K562 (cell line): ENCODE results near the gene TSPAN16. TPM values are rescaled to one million over a fixed set of nuclear protein-coding genes. Genes with fewer than 3 reads are reported as not detected.
A peak's percentile ranks its signal among the peaks of the same experiment; 100 is the strongest.

ENCODE experiments used
- ASH1L ChIP-seq: fragments of 450-650 bp; IDR thresholded peaks from 2 replicates; pipeline ENCODE4 v1.6.1; 2018; ENCODE audit warnings: borderline replicate concordance, mild to moderate bottlenecking, low read depth; ENCODE audit not compliant: partially characterized antibody
- CEBPB ChIP-seq: fragments of 450-650 bp; IDR thresholded peaks from 2 replicates; pipeline ENCODE4 v1.6.1; 2016; ENCODE audit warnings: missing genetic modification characterization, missing compliant biosample characterization
- CHD2 ChIP-seq: IDR thresholded peaks from 2 replicates; pipeline ENCODE4 v1.6.1; 2011; ENCODE audit warnings: low read depth, low read length
- FOXA3 ChIP-seq, 2 experiments: fragments of 450-650 bp in 1 of 2; sonication (generic) in 1 of 2; formaldehyde crosslinking; IDR thresholded peaks in 1 of 2; conservative IDR thresholded peaks in 1 of 2; 2 replicates each; pipeline versions ENCODE4 v1.4.0 to v1.8.0; 2020 to 2022; ENCODE audit warnings: mild to moderate bottlenecking in 2 of 2, missing genetic modification reagents in 1 of 2
- HNRNPLL ChIP-seq: fragments of 200-400 bp; formaldehyde crosslinking; IDR thresholded peaks from 2 replicates; pipeline ENCODE4 v1.6.1; 2017; ENCODE audit warnings: low read length, low read depth, mild to moderate bottlenecking; ENCODE audit not compliant: poor library complexity, severe bottlenecking
- HOXB6 ChIP-seq: fragments of 250-450 bp; sonication (Bioruptor Pico); IDR thresholded peaks from 2 replicates; pipeline ENCODE4 v1.5.1; 2022; ENCODE audit warnings: mild to moderate bottlenecking, borderline replicate concordance
- MEF2D ChIP-seq: conservative IDR thresholded peaks from 2 replicates; pipeline ENCODE4 v1.6.1; 2016; ENCODE audit warnings: low read depth, missing genetic modification characterization, missing compliant biosample characterization
- NCOR1 ChIP-seq: fragments of 450-650 bp; IDR thresholded peaks from 2 replicates; pipeline ENCODE4 v1.6.1; 2016; ENCODE audit warnings: mild to moderate bottlenecking, moderate library complexity
- PHB ChIP-seq: fragments of 250-450 bp; sonication (Bioruptor Pico); IDR thresholded peaks from 2 replicates; pipeline ENCODE4 v1.5.0; 2021
- PHF8 ChIP-seq: fragments of 200-600 bp; sonication (generic); IDR thresholded peaks from 2 replicates; pipeline ENCODE4 v1.6.1; 2012; ENCODE audit warnings: mixed run types, mild to moderate bottlenecking, inconsistent platforms, low read length, moderate library complexity, borderline replicate concordance
- PHTF2 ChIP-seq: fragments of 250-450 bp; sonication (Bioruptor Pico); IDR thresholded peaks from 2 replicates; pipeline ENCODE4 v1.5.0; 2021; ENCODE audit warnings: mild to moderate bottlenecking
- PRMT5 ChIP-seq: sonication (generic); formaldehyde crosslinking; IDR thresholded peaks from 2 replicates; pipeline ENCODE4 v1.5.0; 2020; ENCODE audit warnings: missing genetic modification reagents
- PYGO2 ChIP-seq: fragments of 450-650 bp; IDR thresholded peaks from 2 replicates; pipeline ENCODE4 v1.6.1; 2016; ENCODE audit warnings: mild to moderate bottlenecking, missing genetic modification characterization, moderate library complexity, missing compliant biosample characterization
- RBM22 ChIP-seq: fragments of 200-400 bp; formaldehyde crosslinking; IDR thresholded peaks from 2 replicates; pipeline ENCODE4 v1.6.1; 2018; ENCODE audit warnings: low read length, low read depth; ENCODE audit not compliant: poor library complexity, severe bottlenecking
- SNRNP70 ChIP-seq: fragments of 200-400 bp; formaldehyde crosslinking; optimal IDR thresholded peaks from 2 replicates; pipeline ENCODE3; 2017; ENCODE audit warnings: low read depth, low read length
- ZNF23 ChIP-seq: fragments of 250-450 bp; sonication (Bioruptor Pico); IDR thresholded peaks from 2 replicates; pipeline ENCODE4 v1.4.0; 2020; ENCODE audit warnings: mild to moderate bottlenecking
- ZNF3 ChIP-seq: fragments of 250-450 bp; sonication (Bioruptor Pico); IDR thresholded peaks from 2 replicates; pipeline ENCODE4 v1.5.0; 2021; ENCODE audit warnings: mild to moderate bottlenecking, moderate library complexity
- polyA plus RNA-seq, 8 experiments: library from polyadenylated mRNA; depleted of rRNA in 4 of 8; stranded (reverse) in 5 of 8; unstranded in 3 of 8; fragments of >200 nt; fragmentation: Nextera tagmentation in 2 of 8; fragmentation: Illumina TruSeq in 1 of 8; extraction: Ambion mirVana in 2 of 8; extraction: Trizol in 1 of 8; gene quantifications; 2 replicates each; pipeline versions ENCODE4 v1.2.1 to v1.2.3, GENCODE V29; 2011 to 2014; ENCODE audit warnings: inconsistent platforms in 1 of 8, missing spikeins in 1 of 8
- total RNA-seq, 7 experiments: library from RNA; depleted of rRNA in 6 of 7; stranded (reverse); fragments of >200 nt in 6 of 7; fragmentation: Illumina TruSeq in 2 of 7; extraction: Trizol in 2 of 7; gene quantifications; 2 replicates each; pipeline versions ENCODE4 v1.2.1 to v1.2.3, GENCODE V29; 2011 to 2021; ENCODE audit warnings: low replicate concordance in 1 of 7
- TF ChIP-seq, protein P1 (sequence below): fragments of 250-450 bp; sonication (Bioruptor Pico); IDR thresholded peaks from 2 replicates; pipeline ENCODE4 v1.9.0; 2021; ENCODE audit warnings: mild to moderate bottlenecking, inconsistent platforms
- TF ChIP-seq, protein P2 (sequence below): IDR thresholded peaks from 3 replicates; pipeline ENCODE4 v1.6.1; 2011; ENCODE audit warnings: borderline replicate concordance, mild to moderate bottlenecking; ENCODE audit not compliant: insufficient read length, insufficient read depth
- TF ChIP-seq, protein P3 (sequence below): fragments of 450-650 bp; formaldehyde crosslinking; IDR thresholded peaks from 2 replicates; pipeline ENCODE4 v1.4.0; 2022; ENCODE audit warnings: mild to moderate bottlenecking, moderate library complexity
- TF ChIP-seq, protein P4 (sequence below): fragments of 450-650 bp; IDR thresholded peaks from 2 replicates; pipeline ENCODE4 v1.6.1; 2014; ENCODE audit warnings: low read depth, mild to moderate bottlenecking, moderate library complexity, borderline replicate concordance

Gene TSPAN16
- total and polyA plus RNA-seq, 9 of the 15 experiments (the other 6 are each of a cell fraction or from before 2014, with no cell fraction given), result not detected

DNA sequence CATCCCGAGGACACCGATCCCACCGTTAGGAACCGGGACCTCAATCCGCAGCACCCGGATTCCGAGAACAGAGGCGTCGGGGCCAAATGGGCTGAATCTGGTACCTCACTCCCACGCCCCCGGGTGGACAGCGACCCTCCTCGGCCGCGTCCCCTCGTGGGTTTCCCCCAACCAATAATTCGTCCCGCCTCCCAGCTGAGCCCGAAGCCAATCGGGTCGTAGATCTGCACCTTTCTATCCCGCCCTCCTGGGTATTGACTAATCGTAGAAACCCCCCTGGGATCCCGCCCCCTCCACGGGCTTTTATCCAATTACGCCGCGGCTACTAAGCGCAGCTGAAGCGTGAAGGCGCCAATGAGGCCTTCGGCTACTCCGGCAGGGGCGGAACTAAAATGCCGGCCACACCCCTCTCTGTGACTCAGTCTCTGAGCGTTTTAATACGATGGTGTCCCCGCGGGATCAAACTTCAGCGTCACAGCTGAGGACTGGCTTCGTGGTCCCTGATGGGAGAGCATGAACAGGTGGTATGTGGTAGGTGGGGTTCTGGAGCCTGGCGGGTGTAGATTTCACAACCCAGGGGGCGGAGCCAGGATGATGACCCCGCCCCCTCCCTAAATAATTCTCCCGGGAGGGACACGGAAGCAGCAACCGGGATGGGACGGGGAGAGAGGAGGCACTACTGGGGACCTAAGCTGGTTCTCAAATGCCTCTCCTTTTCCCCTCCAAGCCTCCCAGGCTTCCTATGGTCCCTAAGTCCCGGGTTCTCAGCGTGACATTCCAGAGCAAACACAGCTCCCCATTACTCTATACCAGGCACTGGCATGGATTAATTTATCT, 50.4 kb downstream of the TSPAN16 start, which contains the start of the genes CCDC159 and TMEM205 (continued):
- TF ChIP-seq HOXB6 (CRISPR knock-in tag) (no peak), NCOR1 (no peak), ZNF3 (CRISPR knock-in tag) (no peak), HNRNPLL (peak; percentile 60), FOXA3 (CRISPR knock-in tag; conservative IDR thresholded peaks at IDR 0.05 in 1 of 2, IDR thresholded peaks at IDR 0.05 in 1 of 2) (peak in 1 of 2 experiments; percentile 55; a peak in 1 of 4 replicates), PHB (CRISPR knock-in tag) (peak; percentile 25; the same call in 1 of the 2 replicates), ZNF23 (no peak), PHTF2 (CRISPR knock-in tag) (no peak), CEBPB (tag) (peak; percentile 98), ASH1L (peak; percentile 90), CHD2 (peak; percentile 76), MEF2D (tag) (no peak), PHF8 (peak; percentile 42; the same call in 1 of the 2 replicates), RBM22 (no peak), PYGO2 (no peak), PRMT5 (CRISPR knock-in tag) (no peak), SNRNP70 (no peak)
- TF ChIP-seq, protein P1, sequence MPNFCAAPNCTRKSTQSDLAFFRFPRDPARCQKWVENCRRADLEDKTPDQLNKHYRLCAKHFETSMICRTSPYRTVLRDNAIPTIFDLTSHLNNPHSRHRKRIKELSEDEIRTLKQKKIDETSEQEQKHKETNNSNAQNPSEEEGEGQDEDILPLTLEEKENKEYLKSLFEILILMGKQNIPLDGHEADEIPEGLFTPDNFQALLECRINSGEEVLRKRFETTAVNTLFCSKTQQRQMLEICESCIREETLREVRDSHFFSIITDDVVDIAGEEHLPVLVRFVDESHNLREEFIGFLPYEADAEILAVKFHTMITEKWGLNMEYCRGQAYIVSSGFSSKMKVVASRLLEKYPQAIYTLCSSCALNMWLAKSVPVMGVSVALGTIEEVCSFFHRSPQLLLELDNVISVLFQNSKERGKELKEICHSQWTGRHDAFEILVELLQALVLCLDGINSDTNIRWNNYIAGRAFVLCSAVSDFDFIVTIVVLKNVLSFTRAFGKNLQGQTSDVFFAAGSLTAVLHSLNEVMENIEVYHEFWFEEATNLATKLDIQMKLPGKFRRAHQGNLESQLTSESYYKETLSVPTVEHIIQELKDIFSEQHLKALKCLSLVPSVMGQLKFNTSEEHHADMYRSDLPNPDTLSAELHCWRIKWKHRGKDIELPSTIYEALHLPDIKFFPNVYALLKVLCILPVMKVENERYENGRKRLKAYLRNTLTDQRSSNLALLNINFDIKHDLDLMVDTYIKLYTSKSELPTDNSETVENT (CRISPR knock-in tag), result 0 out of 2 replicates have a peak, but pooled peaks have one; percentile 31
- TF ChIP-seq, protein P2, sequence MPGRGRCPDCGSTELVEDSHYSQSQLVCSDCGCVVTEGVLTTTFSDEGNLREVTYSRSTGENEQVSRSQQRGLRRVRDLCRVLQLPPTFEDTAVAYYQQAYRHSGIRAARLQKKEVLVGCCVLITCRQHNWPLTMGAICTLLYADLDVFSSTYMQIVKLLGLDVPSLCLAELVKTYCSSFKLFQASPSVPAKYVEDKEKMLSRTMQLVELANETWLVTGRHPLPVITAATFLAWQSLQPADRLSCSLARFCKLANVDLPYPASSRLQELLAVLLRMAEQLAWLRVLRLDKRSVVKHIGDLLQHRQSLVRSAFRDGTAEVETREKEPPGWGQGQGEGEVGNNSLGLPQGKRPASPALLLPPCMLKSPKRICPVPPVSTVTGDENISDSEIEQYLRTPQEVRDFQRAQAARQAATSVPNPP, result no peak
- TF ChIP-seq, protein P3, sequence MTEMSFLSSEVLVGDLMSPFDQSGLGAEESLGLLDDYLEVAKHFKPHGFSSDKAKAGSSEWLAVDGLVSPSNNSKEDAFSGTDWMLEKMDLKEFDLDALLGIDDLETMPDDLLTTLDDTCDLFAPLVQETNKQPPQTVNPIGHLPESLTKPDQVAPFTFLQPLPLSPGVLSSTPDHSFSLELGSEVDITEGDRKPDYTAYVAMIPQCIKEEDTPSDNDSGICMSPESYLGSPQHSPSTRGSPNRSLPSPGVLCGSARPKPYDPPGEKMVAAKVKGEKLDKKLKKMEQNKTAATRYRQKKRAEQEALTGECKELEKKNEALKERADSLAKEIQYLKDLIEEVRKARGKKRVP (CRISPR knock-in tag), result no peak
- TF ChIP-seq, protein P4, sequence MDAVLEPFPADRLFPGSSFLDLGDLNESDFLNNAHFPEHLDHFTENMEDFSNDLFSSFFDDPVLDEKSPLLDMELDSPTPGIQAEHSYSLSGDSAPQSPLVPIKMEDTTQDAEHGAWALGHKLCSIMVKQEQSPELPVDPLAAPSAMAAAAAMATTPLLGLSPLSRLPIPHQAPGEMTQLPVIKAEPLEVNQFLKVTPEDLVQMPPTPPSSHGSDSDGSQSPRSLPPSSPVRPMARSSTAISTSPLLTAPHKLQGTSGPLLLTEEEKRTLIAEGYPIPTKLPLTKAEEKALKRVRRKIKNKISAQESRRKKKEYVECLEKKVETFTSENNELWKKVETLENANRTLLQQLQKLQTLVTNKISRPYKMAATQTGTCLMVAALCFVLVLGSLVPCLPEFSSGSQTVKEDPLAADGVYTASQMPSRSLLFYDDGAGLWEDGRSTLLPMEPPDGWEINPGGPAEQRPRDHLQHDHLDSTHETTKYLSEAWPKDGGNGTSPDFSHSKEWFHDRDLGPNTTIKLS, result no peak
